Neural cell (in vitro differentiated cells): ENCODE results near the gene B2M. TPM values are rescaled to one million over a fixed set of nuclear protein-coding genes. Genes with fewer than 3 reads are reported as not detected.

ENCODE experiments used
- H2AFZ ChIP-seq: fragments of 200-600, 300-800 bp; sonication (generic), shearing (Covaris generic); 2 replicates; pipeline ENCODE4 v1.6.0; 2014; ENCODE audit warnings: low read depth, mild to moderate bottlenecking, antibody characterized with exemption, low read length, moderate library complexity
- H3F3A ChIP-seq: fragments of 200-600 bp; shearing (Covaris generic); 2 replicates; pipeline ENCODE4 v1.6.1; 2016; ENCODE audit warnings: mild to moderate bottlenecking, moderate library complexity, mixed read lengths, antibody characterized with exemption, low read length; ENCODE audit not compliant: insufficient read depth, poor library complexity, severe bottlenecking
- H3K27ac ChIP-seq: fragments of 200-600, 300-800 bp; sonication (generic), shearing (Covaris generic); 2 replicates; pipeline ENCODE4 v1.5.1; 2014; ENCODE audit warnings: mild to moderate bottlenecking, low read length, moderate library complexity
- H3K27me3 ChIP-seq: fragments of 300-800, 200-600 bp; sonication (generic), shearing (Covaris generic); 2 replicates; pipeline ENCODE4 v1.6.0; 2014; ENCODE audit warnings: mild to moderate bottlenecking, low read depth, low read length, moderate library complexity; ENCODE audit not compliant: insufficient read depth
- H3K36me3 ChIP-seq: fragments of 300-800, 200-600 bp; sonication (generic), shearing (Covaris generic); 2 replicates; pipeline ENCODE4 v1.5.1; 2014; ENCODE audit warnings: mild to moderate bottlenecking, antibody characterized with exemption, low read length, moderate library complexity; ENCODE audit not compliant: insufficient read depth
- H3K4me2 ChIP-seq: fragments of 300-800, 200-600 bp; sonication (generic), shearing (Covaris generic); 2 replicates; pipeline ENCODE4 v1.6.0; 2014; ENCODE audit warnings: mild to moderate bottlenecking, low read length
- H3K4me3 ChIP-seq: fragments of 300-800, 200-600 bp; sonication (generic), shearing (Covaris generic); 2 replicates; pipeline ENCODE4 v1.5.1; 2014; ENCODE audit warnings: mild to moderate bottlenecking, low read length, moderate library complexity
- H3K79me2 ChIP-seq: fragments of 200-600 bp; shearing (Covaris generic); replicated peaks from 2 replicates; pipeline ENCODE4 v1.6.0; 2014; ENCODE audit warnings: mild to moderate bottlenecking, low read length, moderate library complexity; ENCODE audit not compliant: insufficient read depth
- H3K9ac ChIP-seq: fragments of 300-800, 200-600 bp; sonication (generic), shearing (Covaris generic); 2 replicates; pipeline ENCODE4 v1.6.1; 2016; ENCODE audit warnings: mild to moderate bottlenecking, low read length, mixed read lengths
- H3K9me2 ChIP-seq: fragments of 200-600 bp; shearing (Covaris generic); 2 replicates; pipeline ENCODE4 v1.6.1; 2016; ENCODE audit warnings: mild to moderate bottlenecking, low read length, mixed read lengths; ENCODE audit not compliant: insufficient read depth
- H3K9me3 ChIP-seq: fragments of 200-600, 300-800 bp; sonication (generic), shearing (Covaris generic); 2 replicates; pipeline ENCODE4 v1.6.1; 2016; ENCODE audit warnings: mild to moderate bottlenecking, mixed run types, low read length, moderate library complexity, mixed read lengths
- H4K20me1 ChIP-seq: fragments of 200-600 bp; shearing (Covaris generic); 2 replicates; pipeline ENCODE4 v1.6.1; 2016; ENCODE audit warnings: mild to moderate bottlenecking, mixed run types; ENCODE audit not compliant: insufficient read depth
- EP300 ChIP-seq: fragments of 450-650 bp; conservative IDR thresholded peaks from 2 replicates; pipeline ENCODE4 v1.6.1; 2014; ENCODE audit warnings: antibody characterized with exemption, mild to moderate bottlenecking, moderate library complexity; ENCODE audit not compliant: poor library complexity, severe bottlenecking
- EZH2 ChIP-seq: fragments of 200-600, 300-800 bp; shearing (Covaris generic), sonication (generic); IDR thresholded peaks from 2 replicates; pipeline ENCODE4 v1.6.1; 2014; ENCODE audit warnings: antibody characterized with exemption, low read length, borderline replicate concordance, mild to moderate bottlenecking; ENCODE audit not compliant: insufficient read depth, poor library complexity, severe bottlenecking
- MXI1 ChIP-seq: fragments of 450-650 bp; conservative IDR thresholded peaks from 2 replicates; pipeline ENCODE4 v1.6.1; 2014; ENCODE audit warnings: antibody characterized with exemption, mild to moderate bottlenecking; ENCODE audit not compliant: poor library complexity, severe bottlenecking
- POLR2AphosphoS5 ChIP-seq: IDR thresholded peaks from 2 replicates; pipeline ENCODE4 v1.6.1; 2012
- RAD21 ChIP-seq: fragments of 450-650 bp; conservative IDR thresholded peaks from 2 replicates; pipeline ENCODE4 v1.6.1; 2014; ENCODE audit warnings: antibody characterized with exemption, mild to moderate bottlenecking, moderate library complexity
- SMC3 ChIP-seq: fragments of 450-650 bp; conservative IDR thresholded peaks from 2 replicates; pipeline ENCODE4 v1.6.1; 2014; ENCODE audit warnings: antibody characterized with exemption, mild to moderate bottlenecking, moderate library complexity; ENCODE audit not compliant: poor library complexity
- TAF1 ChIP-seq: IDR thresholded peaks from 2 replicates; pipeline ENCODE4 v1.6.1; 2012; ENCODE audit warnings: low read depth
- polyA plus RNA-seq: library from polyadenylated mRNA; depleted of rRNA; stranded (reverse); fragments of >200 nt; gene quantifications from 2 replicates; pipeline ENCODE4 v1.2.3, GENCODE V29; 2014
- TF ChIP-seq, protein P1 (sequence below): IDR thresholded peaks from 2 replicates; pipeline ENCODE4 v1.6.1; 2012; ENCODE audit warnings: borderline replicate concordance
- TF ChIP-seq, protein P2 (sequence below): fragments of 450-650 bp; IDR thresholded peaks from 2 replicates; pipeline ENCODE4 v1.5.1; 2014; ENCODE audit warnings: antibody characterized with exemption, mild to moderate bottlenecking, moderate library complexity; ENCODE audit not compliant: poor library complexity, severe bottlenecking

B2M gene
- polyA plus RNA-seq, 1 donor from 2014 or later = 15.6 TPM

DNA sequence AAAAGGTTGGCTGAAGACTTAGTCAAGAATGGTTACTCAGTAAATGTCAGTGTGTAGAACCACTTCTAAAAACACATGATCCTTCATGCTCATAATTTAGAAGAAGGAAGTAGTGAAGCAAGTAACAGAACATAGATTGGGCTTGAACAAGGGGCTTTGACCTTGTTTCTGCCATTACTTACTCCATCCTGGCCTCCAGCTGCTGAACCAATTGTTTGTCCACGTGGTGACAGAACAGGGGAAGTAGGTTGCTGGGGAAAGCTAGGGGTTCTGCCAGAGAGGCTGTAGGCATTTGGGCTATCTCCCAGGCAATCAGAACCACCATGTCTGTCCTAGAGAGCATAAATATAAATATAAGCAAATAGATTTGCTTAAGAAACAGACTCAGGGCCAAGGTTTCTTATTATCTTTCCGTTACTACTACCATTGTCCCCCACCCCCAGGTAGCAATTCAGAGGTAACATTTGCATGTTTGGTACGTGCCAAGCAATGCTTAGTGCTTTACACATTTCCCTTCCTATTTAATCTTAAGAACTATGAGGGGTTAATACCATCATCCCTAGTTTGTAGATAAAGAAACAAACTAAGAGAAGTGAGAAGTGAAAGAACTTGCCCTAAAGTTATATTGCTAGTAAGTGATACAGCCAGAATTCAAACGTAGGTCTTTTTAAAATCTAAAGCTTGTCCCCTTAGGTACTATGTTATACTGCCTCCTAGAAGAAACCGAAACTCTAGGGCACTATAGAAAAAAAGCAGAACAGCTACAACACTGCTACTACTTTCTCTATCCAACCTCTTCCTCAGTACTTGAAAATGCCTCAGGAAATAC, 44.9 kb upstream of the B2M start:
- Histone ChIP-seq H3F3A (no peaks in the 10 kb centered on the region), H3K79me2 (peaks cover 14% of the 10 kb centered on the region), H3K4me2 (no peak overlapping the region), H3K9me2 (no peaks in the 10 kb centered on the region), H3K9me3 (no peaks in the 10 kb centered on the region), H3K4me3 (no peak overlapping the region), H4K20me1 (no peaks in the 10 kb centered on the region), H3K27me3 (no peaks in the 10 kb centered on the region), H3K27ac (no peak overlapping the region), H3K36me3 (no peaks in the 10 kb centered on the region), H2AFZ (no peak overlapping the region), H3K9ac (no peak overlapping the region)
- no peak for TF ChIP-seq EZH2
- TF ChIP-seq, protein P1, sequence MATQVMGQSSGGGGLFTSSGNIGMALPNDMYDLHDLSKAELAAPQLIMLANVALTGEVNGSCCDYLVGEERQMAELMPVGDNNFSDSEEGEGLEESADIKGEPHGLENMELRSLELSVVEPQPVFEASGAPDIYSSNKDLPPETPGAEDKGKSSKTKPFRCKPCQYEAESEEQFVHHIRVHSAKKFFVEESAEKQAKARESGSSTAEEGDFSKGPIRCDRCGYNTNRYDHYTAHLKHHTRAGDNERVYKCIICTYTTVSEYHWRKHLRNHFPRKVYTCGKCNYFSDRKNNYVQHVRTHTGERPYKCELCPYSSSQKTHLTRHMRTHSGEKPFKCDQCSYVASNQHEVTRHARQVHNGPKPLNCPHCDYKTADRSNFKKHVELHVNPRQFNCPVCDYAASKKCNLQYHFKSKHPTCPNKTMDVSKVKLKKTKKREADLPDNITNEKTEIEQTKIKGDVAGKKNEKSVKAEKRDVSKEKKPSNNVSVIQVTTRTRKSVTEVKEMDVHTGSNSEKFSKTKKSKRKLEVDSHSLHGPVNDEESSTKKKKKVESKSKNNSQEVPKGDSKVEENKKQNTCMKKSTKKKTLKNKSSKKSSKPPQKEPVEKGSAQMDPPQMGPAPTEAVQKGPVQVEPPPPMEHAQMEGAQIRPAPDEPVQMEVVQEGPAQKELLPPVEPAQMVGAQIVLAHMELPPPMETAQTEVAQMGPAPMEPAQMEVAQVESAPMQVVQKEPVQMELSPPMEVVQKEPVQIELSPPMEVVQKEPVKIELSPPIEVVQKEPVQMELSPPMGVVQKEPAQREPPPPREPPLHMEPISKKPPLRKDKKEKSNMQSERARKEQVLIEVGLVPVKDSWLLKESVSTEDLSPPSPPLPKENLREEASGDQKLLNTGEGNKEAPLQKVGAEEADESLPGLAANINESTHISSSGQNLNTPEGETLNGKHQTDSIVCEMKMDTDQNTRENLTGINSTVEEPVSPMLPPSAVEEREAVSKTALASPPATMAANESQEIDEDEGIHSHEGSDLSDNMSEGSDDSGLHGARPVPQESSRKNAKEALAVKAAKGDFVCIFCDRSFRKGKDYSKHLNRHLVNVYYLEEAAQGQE = no peak
- TF ChIP-seq EP300 = no peak
- no peak for TF ChIP-seq TAF1
- TF ChIP-seq POLR2AphosphoS5 = no peak
- no peak for TF ChIP-seq RAD21
- TF ChIP-seq MXI1 = no peak
- TF ChIP-seq, protein P2, sequence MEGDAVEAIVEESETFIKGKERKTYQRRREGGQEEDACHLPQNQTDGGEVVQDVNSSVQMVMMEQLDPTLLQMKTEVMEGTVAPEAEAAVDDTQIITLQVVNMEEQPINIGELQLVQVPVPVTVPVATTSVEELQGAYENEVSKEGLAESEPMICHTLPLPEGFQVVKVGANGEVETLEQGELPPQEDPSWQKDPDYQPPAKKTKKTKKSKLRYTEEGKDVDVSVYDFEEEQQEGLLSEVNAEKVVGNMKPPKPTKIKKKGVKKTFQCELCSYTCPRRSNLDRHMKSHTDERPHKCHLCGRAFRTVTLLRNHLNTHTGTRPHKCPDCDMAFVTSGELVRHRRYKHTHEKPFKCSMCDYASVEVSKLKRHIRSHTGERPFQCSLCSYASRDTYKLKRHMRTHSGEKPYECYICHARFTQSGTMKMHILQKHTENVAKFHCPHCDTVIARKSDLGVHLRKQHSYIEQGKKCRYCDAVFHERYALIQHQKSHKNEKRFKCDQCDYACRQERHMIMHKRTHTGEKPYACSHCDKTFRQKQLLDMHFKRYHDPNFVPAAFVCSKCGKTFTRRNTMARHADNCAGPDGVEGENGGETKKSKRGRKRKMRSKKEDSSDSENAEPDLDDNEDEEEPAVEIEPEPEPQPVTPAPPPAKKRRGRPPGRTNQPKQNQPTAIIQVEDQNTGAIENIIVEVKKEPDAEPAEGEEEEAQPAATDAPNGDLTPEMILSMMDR = no peak
- no peak for TF ChIP-seq SMC3

DNA sequence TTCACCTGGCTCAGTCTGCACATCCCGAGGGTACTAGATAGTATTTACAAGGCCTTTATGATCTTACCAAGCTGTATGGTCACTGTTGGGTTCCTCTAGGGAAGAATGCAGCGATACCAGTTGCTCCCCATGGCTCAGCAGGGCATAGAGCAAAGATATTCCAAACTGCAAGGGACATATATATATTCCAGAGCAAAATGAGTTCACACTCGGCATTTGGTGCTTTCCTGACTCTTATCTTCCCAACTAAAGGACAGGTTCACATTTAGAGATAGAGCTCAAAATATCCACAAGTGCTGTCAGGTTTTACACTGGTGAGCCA, 44.3 kb upstream of the B2M start:
- Histone ChIP-seq H3K36me3 (no peaks in the 10 kb centered on the region), H3K9me2 (no peaks in the 10 kb centered on the region), H2AFZ (no peak overlapping the region), H3K9ac (no peak overlapping the region), H3K27me3 (no peaks in the 10 kb centered on the region), H3K27ac (no peak overlapping the region), H3K79me2 (peaks cover 8% of the 10 kb centered on the region), H3K4me3 (no peak overlapping the region), H3K4me2 (no peak overlapping the region), H3K9me3 (no peaks in the 10 kb centered on the region), H4K20me1 (no peaks in the 10 kb centered on the region), H3F3A (no peaks in the 10 kb centered on the region)
- TF ChIP-seq MXI1 = no peak
- TF ChIP-seq, protein P2 = no peak
- no peak for TF ChIP-seq RAD21
- no peak for TF ChIP-seq EP300
- no peak for TF ChIP-seq TAF1
- no peak for TF ChIP-seq EZH2
- no peak for TF ChIP-seq SMC3
- TF ChIP-seq, protein P1 = no peak
- TF ChIP-seq POLR2AphosphoS5 = no peak
